GM10266 (cell line): ENCODE data around the gene OR8D1.

Source experiments
- DNase-seq: peaks from one replicate; pipeline ENCODE4 v3.0.0; 2012; ENCODE audit errors: extremely low spot score
- CTCF ChIP-seq: IDR thresholded peaks from 2 replicates; pipeline ENCODE4 v1.5.1; 2012; ENCODE audit warnings: mild to moderate bottlenecking, low read depth; ENCODE audit not compliant: control insufficient read depth, insufficient read depth; ENCODE audit errors: missing control alignments

Gene OR8D1

GRCh38 chr11:124256076-124256475, 57.7 kb downstream of the OR8D1 start, which contains the start of gene OR8G5:
OR8G5 (plus strand) TSS chr11:124256376; CDS start chr11:124264932, 8,556 bp downstream.
- no peak for TF ChIP-seq CTCF
- DNase-seq = no peak
